Kidney (tissue), 14 donors: ENCODE results near the gene FRMD4A. TPM values are rescaled to one million over a fixed set of nuclear protein-coding genes. Genes with fewer than 3 reads are reported as not detected.
A peak's percentile ranks its signal among the peaks of the same experiment; 100 is the strongest.

ENCODE experiments used
- DNase-seq, 5 donors: peaks; one replicate each; pipeline ENCODE4 v3.0.0-alpha.2; 2013 to 2020
- FAIRE-seq: peaks from 2 replicates; lab custom pipeline; 2012; peaks lifted over from hg19 to GRCh38; lab: Jason Lieb, UNC
- H3K27ac ChIP-seq, 2 donors: one replicate each; pipeline ENCODE4 v1.7.0; 2013; ENCODE audit warnings: low read depth in 2 of 2, low read length in 2 of 2, inconsistent platforms in 1 of 2
- H3K27me3 ChIP-seq: one replicate; pipeline ENCODE4 v1.7.1; 2013; ENCODE audit warnings: low read length, inconsistent platforms; ENCODE audit not compliant: control insufficient read depth, insufficient read depth
- H3K36me3 ChIP-seq, 3 donors: one replicate each; pipeline versions ENCODE4 v1.7.0 to v1.7.1; 2013; ENCODE audit warnings: low read length in 3 of 3, control low read depth in 1 of 3, inconsistent platforms in 1 of 3; ENCODE audit not compliant: insufficient read depth in 3 of 3, control insufficient read depth in 2 of 3
- H3K4me1 ChIP-seq, 3 donors: one replicate each; pipeline versions ENCODE4 v1.7.0 to v1.7.1; 2013; ENCODE audit warnings: low read length in 3 of 3, inconsistent platforms in 1 of 3, low read depth in 1 of 3; ENCODE audit not compliant: control insufficient read depth in 2 of 3, insufficient read depth in 2 of 3
- H3K4me3 ChIP-seq, 3 donors: one replicate each; pipeline versions ENCODE4 v1.7.0 to v1.8.1; 2013; ENCODE audit warnings: low read length in 3 of 3, control low read depth in 1 of 3, inconsistent platforms in 1 of 3
- H3K9ac ChIP-seq, 3 donors: one replicate each; pipeline versions ENCODE4 v1.7.0 to v1.7.1; 2013; ENCODE audit warnings: low read length in 3 of 3, control low read depth in 1 of 3, inconsistent platforms in 1 of 3
- H3K9me3 ChIP-seq, 3 donors: one replicate each; pipeline versions ENCODE4 v1.7.0 to v1.7.1; 2013; ENCODE audit warnings: low read length in 3 of 3, control low read depth in 1 of 3, inconsistent platforms in 1 of 3; ENCODE audit not compliant: control insufficient read depth in 2 of 3, insufficient read depth in 1 of 3
- intact Hi-C: fragments of 100-400 bp; cut with DNase I; formaldehyde crosslinking; loops from one replicate; pipeline ENCODE4 v1.11.1; 2022
- polyA plus RNA-seq: library from polyadenylated mRNA; stranded (reverse); fragments of 350-450 nt; fragmentation: Illumina TruSeq; extraction: RNeasy Lipid Tissue Mini Kit (QIAGEN cat#74804); gene quantifications from one replicate; pipeline ENCODE4 v1.2.3, GENCODE V29; 2014; ENCODE audit warnings: low read depth, low replicate concordance; ENCODE audit not compliant: insufficient read depth
- total RNA-seq: library from RNA; stranded (reverse); fragmentation: NEBNext Ultra II Directional; extraction: Animal tissue kit (Norgen Biotek cat#: 25700); gene quantifications from one replicate; pipeline ENCODE4 v1.2.1, GENCODE V29; 2021
- TF ChIP-seq, protein P1 (sequence below): IDR thresholded peaks from 3 replicates; pipeline ENCODE4 v1.5.1; 2012; ENCODE audit warnings: mild to moderate bottlenecking, moderate library complexity, borderline replicate concordance; ENCODE audit not compliant: insufficient read depth; ENCODE audit errors: extremely low read depth
- donor health status: control.
- donor health status: control.
- donor health status: control.
- donor health status: control.
- donor health status: control.
- donor health status: DM: yes; HTN: yes; CAD: no.
- donor health status: Normal renal cell carcinoma (clear cell type).

The FRMD4A gene
- total and polyA plus RNA-seq, 2 donors from 2014 or later = 16.0 to 68.2 TPM

DNA sequence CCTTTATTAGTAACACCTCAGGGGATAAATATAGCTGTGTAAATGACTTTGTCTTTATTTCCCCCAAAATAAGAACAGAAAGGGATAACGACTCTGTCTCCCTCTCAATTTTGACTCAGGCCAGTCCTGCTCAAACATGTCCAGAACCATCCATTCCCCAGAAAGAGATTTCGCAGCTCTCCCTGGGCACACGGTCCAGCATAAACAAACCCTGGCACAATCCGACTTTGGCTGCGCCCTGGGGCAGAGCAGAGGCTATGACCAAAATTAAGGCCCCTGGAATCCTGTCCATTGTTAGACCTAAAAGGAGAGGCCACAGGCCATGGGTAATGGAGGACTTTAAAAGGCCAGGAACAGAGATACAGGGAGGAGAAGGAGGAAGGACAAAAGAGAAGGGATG lies 644.8 kb downstream of the FRMD4A start:
- H3K4me1 ChIP-seq = peaks cover 4 to 11% (median 5%) of the 10 kb centered on the region in 3 donors
- H3K27me3 ChIP-seq = no peaks in the 10 kb centered on the region
- no peak for DNase-seq
- no peak for FAIRE-seq
- TF ChIP-seq, protein P1, sequence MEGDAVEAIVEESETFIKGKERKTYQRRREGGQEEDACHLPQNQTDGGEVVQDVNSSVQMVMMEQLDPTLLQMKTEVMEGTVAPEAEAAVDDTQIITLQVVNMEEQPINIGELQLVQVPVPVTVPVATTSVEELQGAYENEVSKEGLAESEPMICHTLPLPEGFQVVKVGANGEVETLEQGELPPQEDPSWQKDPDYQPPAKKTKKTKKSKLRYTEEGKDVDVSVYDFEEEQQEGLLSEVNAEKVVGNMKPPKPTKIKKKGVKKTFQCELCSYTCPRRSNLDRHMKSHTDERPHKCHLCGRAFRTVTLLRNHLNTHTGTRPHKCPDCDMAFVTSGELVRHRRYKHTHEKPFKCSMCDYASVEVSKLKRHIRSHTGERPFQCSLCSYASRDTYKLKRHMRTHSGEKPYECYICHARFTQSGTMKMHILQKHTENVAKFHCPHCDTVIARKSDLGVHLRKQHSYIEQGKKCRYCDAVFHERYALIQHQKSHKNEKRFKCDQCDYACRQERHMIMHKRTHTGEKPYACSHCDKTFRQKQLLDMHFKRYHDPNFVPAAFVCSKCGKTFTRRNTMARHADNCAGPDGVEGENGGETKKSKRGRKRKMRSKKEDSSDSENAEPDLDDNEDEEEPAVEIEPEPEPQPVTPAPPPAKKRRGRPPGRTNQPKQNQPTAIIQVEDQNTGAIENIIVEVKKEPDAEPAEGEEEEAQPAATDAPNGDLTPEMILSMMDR = no peak
- no peak overlapping the region for H3K9ac ChIP-seq
- peaks cover 0 to 6% (median 0%) of the 10 kb centered on the region in 3 donors for H3K36me3 ChIP-seq
- intact Hi-C loops = no loop called here
- no peaks in the 10 kb centered on the region for H3K9me3 ChIP-seq
- peak overlapping the region in 1 of 2 donors; percentile 47 for H3K27ac ChIP-seq
- no peak overlapping the region for H3K4me3 ChIP-seq

DNA sequence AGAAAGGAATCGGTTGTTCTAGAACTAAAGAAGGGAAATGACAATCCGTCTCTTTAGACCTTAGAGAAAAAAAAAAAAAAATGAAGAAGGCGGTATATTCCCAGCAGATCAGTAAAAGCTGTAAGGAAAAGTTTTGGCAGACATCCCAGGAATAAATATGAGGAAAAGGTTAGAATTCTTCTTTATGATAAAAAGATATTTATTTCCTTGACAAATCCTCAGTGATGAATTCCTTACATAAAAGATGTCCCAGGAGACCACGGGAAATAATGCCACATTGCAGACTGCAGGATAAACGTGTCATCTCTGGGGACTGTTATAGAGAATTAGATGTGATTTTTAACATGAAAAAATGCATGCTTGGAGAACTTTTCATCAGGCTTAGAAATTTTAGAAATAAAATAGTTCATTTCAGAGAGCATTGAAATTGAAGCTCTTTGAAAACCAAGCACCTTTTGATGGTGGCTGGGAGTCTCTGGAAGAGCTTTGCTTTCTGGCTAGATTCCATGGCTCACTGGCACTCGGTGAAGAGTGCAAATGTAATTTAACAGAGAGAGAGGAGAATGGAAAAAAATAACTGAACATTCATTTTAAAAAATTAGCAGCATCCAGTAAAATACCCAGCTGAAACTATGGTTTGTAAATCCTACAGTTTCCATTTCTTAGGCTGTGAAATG lies 645.8 kb downstream of the FRMD4A start:
- no peaks in the 10 kb centered on the region for H3K9me3 ChIP-seq
- peaks cover 4 to 14% (median 7%) of the 10 kb centered on the region in 3 donors for H3K4me1 ChIP-seq
- DNase-seq (peak in 2 of 5 donors; percentile 36 to 55), FAIRE-seq (no peak)
- peak overlapping the region; percentile 43 to 65 for H3K27ac ChIP-seq
- TF ChIP-seq, protein P1 = no peak
- H3K9ac ChIP-seq = peak overlapping the region in 1 of 3 donors; percentile 38
- H3K4me3 ChIP-seq = no peak overlapping the region
- intact Hi-C loops = no loop called here
- no peaks in the 10 kb centered on the region for H3K27me3 ChIP-seq
- H3K36me3 ChIP-seq = peaks cover 0 to 6% (median 0%) of the 10 kb centered on the region in 3 donors

DNA sequence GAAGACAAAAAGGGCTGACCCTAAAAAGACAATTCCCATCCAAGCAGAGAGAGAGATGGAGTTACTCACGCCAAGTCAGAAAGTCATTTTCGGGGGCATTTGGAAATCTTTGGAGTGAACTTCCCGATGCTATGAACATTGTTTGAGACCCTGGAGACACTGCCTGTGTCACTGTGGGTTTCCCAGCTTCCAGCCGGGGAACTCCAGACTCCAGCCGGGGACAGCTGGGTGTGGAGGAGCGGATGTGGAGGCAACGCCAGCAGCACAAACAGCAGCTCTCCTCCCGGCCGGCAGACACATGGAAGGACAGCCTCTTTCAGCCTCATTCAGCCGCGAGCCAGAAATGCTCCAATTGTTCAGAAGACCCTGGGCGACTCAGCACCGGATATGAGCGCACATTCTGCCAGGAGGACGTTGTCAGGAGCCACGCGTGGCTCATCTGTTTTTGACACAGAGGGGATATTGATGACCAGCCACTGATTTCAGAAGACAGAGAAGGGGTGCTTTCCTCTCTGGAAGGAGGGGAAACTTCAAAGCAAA lies 646.4 kb downstream of the FRMD4A start:
- Histone ChIP-seq H3K27me3 (no peaks in the 10 kb centered on the region), H3K36me3 (peaks cover 0 to 6% (median 0%) of the 10 kb centered on the region in 3 donors), H3K9ac (no peak overlapping the region), H3K27ac (peak overlapping the region; percentile 43 to 65), H3K4me3 (no peak overlapping the region), H3K9me3 (no peaks in the 10 kb centered on the region), H3K4me1 (peaks cover 4 to 14% (median 9%) of the 10 kb centered on the region in 3 donors)
- FAIRE-seq (no peak), DNase-seq (peak; percentile 64 to 94 (median 70))
- intact Hi-C loops = no loop called here
- TF ChIP-seq, protein P1 = no peak
